VCaP (cell line): Measurements from ENCODE around the gene SCAP.
"Not testable (repeated sequence)": the region's sequence is repeated elsewhere in the genome, so short reads cannot be mapped to it uniquely, and the experiment has no call there.

Experiments used
- H3K27ac ChIP-seq: fragments of 450-650 bp; 2 replicates; pipeline ENCODE4 v1.5.1; 2017
- CTCF ChIP-seq: fragments of 450-650 bp; conservative IDR thresholded peaks from 2 replicates; pipeline ENCODE4 v1.5.1; 2017; ENCODE audit warnings: mild to moderate bottlenecking, moderate library complexity

Gene SCAP

GRCh38 chr3:47495886-47496285 lies 20.1 kb upstream of the SCAP start:
- no peak for TF ChIP-seq CTCF

GRCh38 chr3:47495111-47495510 lies 19.4 kb upstream of the SCAP start:
- TF ChIP-seq CTCF: no peak
- H3K27ac ChIP-seq: no peak overlapping the region

More at GRCh38 chr3:47495886-47496285, 20.1 kb upstream of the SCAP start:
- no peak overlapping the region for H3K27ac ChIP-seq

GRCh38 chr3:47491777-47492176 lies 16.0 kb upstream of the SCAP start:
- no peak overlapping the region for H3K27ac ChIP-seq
- no peak for TF ChIP-seq CTCF

GRCh38 chr3:47491186-47491585 lies 15.4 kb upstream of the SCAP start:
- no peak overlapping the region for H3K27ac ChIP-seq
- TF ChIP-seq CTCF: no peak

GRCh38 chr3:47487265-47487664 lies 11.5 kb upstream of the SCAP start:
- TF ChIP-seq CTCF: no peak
- H3K27ac ChIP-seq: no peak overlapping the region

GRCh38 chr3:47485812-47486211 lies 10.1 kb upstream of the SCAP start:
- TF ChIP-seq CTCF: no peak
- no peak overlapping the region for H3K27ac ChIP-seq

- TF ChIP-seq CTCF: no peak
- no peak overlapping the region for H3K27ac ChIP-seq
These were observed 6.6 kb upstream of the SCAP start for GRCh38 chr3:47482366-47482765.

- not testable (repeated sequence) for H3K27ac ChIP-seq
These were observed 6.0 kb upstream of the SCAP start for GRCh38 chr3:47481763-47482162.

- H3K27ac ChIP-seq: not testable (repeated sequence)
These were observed 4.5 kb upstream of the SCAP start for GRCh38 chr3:47480267-47480666.
